HG02571 (cell line): ENCODE data around the gene FOSL2.

Experiments
- ATAC-seq: cut with Tn5 transposase; IDR thresholded peaks from one replicate; pipeline ENCODE4 v1.9.1; 2021; ENCODE audit warnings: mild to moderate bottlenecking, moderate library complexity; ENCODE audit not compliant: unreplicated experiment

The FOSL2 gene

DNA sequence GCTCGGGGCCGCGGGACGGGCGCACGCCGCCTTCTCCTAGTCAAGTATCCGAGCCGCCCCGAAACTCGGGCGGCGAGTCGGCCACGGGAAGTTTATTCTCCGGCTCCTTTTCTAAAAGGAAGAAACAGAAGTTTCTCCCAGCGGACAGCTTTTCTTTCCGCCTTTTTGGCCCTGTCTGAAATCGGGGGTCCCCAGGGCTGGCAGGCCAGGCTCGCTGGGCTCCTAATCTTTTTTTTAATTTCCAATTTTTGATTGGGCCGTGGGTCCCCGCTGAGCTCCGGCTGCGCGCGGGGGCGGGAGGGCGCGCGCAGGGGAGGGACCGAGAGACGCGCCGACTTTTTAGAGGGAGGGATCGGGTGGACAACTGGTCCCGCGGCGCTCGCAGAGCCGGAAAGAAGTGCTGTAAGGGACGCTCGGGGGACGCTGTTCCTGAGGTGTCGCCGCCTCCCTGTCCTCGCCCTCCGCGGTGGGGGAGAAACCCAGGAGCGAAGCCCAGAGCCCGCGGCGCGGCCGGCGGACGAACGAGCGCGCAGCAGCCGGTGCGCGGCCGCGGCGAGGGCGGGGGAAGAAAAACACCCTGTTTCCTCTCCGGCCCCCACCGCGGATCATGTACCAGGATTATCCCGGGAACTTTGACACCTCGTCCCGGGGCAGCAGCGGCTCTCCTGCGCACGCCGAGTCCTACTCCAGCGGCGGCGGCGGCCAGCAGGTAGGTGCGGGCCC lies 617 bp downstream of the FOSL2 start:
- no peak for ATAC-seq

DNA sequence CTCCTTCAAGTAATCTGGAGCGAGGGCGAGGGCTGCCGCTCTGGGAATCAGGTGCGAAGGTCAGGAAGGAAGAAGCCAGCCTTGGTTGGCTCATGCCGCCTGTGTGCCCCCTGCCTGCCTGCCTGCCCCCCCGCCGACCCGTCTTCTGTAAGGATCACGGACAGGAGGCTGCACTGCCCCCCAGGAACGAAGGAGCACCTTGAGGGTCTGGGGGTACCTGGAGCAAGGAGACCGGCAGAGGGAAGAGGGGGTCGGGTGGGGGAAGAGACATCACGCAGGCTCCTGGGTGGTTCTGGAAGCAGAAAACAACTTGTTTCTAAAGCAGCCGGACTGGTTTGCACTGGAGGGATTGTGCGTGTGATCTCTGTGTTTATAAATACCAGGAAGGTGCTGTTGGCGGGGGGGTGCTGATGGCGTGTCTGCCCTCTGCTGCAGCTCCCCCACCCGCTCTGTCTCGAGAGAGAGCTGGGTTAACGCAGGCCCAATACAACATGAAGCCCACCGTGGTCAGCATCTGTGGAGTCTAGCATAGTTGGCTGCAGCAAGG lies 1.7 kb downstream of the FOSL2 start:
- no peak for ATAC-seq

DNA sequence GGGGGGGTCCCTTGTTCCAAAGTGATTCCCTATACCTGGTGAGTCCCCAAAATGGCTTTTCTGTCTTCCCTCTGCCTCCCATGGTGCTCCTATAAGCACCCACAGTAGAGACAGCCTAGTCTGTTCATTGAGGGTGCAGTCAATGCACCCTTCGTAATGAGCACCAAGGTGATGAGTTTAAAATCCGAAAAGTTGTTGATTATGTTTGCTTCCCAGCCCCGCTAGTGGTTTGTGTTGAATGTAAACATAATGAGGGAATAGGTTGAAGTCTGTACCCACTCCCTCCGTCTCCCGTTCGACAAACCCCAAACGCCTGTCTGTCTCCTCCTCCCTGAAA lies 2.3 kb downstream of the FOSL2 start:
- no peak for ATAC-seq

DNA sequence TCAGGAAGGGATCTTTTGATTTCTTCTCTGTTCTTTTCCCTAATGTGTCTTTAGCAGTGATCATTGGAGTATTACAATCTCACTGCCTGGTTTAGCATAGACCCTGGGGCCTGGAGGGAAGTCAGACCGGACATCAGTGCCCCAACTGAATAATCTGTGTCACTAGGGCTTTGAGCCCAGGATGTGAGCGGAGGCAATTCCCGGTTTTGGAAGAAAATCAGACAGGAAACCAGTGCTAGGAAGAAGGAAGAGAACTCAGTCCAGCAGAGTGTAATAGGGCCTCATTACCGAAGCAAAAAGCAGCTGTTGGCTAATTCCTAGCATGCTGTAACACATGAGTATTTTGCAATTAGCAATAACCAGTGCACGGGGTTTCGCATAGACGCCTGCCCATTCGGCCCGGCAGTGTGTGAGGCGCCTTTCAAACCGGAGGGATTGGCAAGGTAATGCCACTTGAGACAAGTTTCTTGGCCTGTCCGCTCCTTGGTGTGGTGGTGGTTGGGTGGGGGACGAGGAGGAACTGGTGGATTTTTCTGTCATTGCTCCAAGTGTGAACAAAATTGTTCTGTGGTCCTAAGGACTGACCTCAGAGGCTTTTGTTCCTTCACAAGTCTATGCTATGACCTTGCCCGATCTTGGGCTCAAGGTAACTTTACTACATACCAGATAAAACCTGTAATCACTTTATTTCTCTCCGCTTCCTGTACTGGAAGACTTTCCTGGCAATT lies 2.8 kb downstream of the FOSL2 start:
- no peak for ATAC-seq

DNA sequence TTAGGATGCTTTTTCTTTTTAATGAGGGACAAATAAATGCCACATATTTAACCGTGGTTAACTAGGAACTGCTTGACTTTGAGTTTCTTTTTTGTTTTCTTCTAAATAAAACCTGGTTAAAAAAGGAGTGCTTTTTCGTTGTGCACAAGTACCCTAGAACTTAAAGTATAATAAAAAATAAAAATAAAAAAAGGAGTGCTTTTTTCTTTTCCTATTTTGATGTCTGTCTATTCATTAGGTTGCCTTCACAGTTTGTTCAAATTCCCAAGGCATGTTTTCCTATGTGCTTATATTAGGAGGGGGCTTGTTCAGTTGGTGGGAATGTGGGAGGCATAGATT lies 4.4 kb downstream of the FOSL2 start:
- ATAC-seq: no peak

DNA sequence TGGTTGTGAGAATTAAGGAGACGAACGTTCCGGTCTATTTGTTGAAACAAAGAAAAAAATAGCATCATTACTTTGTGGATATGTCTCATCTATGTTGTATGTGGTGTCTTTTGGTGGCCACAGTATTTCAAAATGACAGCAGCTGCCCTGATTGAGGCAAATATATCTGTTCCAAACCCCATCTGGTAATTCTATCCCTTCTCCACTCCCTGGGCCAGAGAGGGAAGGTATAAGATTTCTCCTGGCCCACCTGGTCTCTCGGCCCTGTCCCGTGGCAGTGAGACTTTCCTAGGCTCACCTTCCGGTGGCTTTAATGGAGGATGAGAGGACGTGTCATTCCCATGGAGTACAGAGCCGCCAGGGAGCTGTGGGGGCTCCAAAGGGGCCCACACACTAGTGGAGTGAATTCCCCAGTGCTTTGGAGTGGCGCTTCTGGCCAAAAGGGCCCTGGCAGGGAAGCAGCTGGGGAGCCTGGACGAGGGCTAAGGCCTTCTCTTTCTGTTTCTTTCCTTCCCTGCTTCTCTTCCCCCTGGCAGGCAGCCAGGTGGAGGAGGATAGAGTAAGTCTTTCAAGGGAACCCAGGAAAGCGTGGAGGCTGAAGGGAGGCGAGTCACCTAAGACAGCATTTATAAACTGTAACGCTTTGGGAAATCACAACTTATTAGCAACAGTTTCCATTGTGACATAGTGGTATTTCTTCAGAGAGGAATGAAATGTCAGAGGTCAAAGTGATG lies 5.6 kb downstream of the FOSL2 start:
- ATAC-seq: no peak

DNA sequence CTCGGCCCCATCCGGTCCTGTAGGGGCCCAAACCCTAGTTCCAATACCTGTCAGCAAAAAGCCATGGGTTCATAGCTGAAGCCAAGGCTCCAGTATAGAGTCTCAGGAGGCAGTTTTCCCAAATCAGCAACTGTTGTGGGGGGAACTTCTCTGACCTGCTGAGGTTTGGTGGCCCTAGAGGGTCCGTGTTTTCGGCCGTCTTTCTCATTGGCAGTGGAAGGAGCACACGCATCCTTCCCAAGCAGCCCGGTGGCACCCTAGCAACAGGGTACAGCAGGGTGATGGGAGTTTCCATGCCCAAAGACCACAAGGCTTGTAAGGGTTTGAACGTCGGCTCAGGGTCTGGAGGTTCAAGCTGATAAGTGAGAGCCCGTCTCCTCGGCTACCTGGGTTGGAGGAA lies 6.6 kb downstream of the FOSL2 start:
- ATAC-seq: no peak

DNA sequence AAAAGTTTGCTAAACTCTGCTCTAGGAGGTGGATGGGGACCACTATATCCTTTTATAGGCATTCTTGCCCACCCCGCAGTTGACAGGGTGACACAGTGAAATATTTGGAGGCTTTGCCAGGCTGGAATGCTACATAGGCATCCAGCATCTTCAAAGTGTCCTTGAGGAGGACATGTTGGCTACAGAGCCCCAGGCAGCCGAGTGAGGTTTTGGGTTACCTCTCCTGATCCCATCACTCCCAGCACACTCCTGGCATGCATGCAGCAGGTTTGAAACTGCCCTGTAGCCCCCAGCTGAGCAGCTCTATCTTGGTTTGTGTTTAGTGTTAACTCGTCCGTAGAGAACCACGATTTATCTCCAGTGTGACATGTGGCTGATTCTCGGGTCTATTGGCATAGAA lies 7.3 kb downstream of the FOSL2 start:
- no peak for ATAC-seq

DNA sequence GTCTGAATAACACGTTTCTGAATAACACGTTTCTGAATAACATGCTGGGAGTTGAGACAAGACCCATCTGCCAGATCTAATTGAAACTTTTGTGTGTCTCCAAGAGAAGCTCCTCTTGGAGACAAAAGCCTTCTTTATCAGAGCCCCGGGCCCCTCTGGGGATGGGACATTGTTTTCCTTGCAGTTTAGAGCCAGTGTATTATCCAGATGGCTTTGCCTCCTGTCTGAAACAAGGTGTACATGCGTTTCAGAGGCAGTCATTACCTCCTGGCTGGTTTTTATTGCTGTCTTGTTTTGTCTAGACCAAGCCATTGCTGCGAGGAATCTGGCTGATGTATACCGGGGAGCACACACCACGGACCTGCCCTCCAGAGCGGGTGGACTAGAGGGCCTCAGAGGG lies 7.8 kb downstream of the FOSL2 start:
- ATAC-seq: no peak

DNA sequence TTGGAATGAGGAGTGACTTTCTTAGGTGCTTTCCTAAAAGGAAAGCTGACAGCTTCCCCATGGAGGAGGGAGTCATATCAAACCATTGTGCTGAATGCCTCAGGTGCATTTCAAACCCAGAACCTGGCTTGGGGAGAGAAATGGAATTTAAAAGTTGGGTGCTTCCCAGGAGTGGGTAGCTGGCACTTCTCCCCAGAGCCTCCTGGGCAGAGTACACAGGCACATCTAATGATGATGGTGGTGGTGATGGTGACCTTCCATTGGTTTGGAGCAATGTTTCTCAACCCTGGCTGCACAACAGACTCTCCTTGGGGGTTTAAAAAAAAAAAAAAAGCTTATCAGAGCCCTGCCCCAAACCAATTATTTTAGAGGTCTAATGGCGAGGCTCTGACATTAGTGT lies 8.3 kb downstream of the FOSL2 start:
- ATAC-seq: no peak

DNA sequence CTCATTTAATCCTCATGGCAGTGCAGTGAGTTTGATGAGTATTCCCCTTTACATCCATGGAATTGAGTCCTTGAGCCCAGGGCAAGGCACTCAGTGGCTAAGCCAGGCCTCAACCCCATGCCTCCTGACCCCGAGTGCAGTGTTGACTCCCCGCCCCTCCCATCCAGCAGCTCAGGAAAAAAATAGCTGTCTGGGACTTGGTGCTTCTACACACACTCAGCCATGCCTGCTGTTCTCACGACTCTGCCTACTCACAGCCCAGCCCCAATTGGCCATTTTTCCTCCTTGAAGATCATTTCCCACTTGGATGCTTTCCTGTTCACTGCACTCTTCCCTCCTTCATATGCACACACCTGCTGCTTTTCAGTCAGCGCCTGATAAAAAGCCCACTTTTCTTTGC lies 8.8 kb downstream of the FOSL2 start:
- ATAC-seq: no peak

DNA sequence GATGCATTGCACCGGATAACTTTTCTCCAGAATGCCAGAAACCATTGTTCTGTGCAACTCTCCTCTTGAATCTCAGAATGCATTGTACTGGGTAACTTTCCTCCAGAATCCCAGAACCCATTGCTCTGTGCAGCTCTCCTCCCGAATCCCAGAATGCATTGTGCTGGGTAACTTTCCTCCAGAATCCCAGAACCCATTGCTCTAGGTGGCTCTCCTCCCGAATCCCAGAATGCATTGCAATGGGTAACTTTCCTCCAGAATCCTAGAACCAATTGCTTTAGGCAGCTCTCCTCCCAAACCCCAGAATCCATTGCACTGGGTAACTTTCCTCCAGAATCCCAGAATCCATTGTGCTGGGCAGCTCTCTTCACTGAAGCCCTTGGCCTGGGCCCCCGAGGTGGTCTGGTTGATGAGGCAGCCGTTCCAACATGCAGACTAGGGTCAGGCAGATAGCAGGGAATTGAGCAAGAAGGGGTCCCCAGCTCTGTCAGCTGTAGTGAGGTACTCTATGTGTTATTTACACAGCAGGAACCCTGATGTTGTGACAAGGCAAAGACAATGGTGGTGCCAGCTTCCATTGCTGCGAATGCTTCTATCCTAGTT lies 9.4 kb downstream of the FOSL2 start:
- ATAC-seq: no peak

DNA sequence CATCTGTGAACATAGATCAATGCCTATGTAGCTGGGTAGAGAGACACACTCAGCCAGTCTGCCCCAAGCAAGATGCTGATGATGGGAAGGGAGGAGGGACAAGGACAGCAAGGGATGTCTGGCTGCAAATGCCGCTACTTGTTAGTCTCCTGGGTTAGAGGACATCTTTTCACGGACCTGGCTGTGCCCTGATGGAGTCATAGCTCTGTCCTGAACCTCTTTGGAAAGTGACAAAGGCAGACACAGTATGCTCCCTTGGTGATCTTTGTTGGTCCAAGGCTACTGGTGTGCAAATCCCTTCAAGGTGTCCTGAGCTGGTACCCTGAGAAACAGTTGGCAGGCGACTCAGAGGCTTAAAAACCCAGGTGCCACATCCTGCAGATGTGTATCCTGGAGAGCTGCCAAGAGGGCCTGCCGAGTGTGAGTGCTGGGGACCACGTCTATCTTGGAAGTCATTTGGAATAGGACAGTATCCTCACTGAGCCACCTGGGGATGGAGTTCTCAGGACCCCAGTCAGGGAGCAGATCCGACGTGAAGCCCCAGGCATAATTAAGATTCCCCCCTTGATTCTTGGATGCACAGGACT lies 10.8 kb downstream of the FOSL2 start:
- ATAC-seq: no peak

DNA sequence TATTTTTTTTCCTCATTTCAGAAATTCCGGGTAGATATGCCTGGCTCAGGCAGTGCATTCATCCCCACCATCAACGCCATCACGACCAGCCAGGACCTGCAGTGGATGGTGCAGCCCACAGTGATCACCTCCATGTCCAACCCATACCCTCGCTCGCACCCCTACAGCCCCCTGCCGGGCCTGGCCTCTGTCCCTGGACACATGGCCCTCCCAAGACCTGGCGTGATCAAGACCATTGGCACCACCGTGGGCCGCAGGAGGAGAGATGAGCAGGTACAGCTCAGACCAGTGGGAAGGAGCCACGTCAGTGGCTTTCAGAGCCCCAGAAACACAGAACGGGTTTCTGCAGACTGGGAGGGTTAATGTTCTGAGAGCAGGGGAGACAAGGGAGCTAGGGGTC lies 11.4 kb downstream of the FOSL2 start:
- ATAC-seq: no peak

DNA sequence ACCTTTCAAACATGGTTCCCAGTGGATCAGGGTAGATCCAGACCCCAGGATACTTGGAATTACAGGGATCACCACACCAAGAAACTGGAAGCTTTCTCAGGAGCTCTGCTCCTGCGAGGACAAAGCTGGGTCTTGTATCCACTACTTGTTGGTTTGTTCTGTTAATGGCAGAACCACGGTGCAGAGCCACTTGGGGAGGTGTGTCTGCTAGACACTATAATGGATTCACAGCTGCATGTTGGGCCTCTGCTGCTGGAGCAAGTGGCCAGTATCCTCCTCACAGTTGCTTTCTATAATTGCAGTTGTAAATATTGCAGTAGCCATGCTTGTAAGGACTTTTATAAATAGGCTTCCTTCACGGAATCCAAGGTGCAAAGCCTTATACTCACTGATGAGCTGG lies 12.9 kb downstream of the FOSL2 start:
- ATAC-seq: no peak

DNA sequence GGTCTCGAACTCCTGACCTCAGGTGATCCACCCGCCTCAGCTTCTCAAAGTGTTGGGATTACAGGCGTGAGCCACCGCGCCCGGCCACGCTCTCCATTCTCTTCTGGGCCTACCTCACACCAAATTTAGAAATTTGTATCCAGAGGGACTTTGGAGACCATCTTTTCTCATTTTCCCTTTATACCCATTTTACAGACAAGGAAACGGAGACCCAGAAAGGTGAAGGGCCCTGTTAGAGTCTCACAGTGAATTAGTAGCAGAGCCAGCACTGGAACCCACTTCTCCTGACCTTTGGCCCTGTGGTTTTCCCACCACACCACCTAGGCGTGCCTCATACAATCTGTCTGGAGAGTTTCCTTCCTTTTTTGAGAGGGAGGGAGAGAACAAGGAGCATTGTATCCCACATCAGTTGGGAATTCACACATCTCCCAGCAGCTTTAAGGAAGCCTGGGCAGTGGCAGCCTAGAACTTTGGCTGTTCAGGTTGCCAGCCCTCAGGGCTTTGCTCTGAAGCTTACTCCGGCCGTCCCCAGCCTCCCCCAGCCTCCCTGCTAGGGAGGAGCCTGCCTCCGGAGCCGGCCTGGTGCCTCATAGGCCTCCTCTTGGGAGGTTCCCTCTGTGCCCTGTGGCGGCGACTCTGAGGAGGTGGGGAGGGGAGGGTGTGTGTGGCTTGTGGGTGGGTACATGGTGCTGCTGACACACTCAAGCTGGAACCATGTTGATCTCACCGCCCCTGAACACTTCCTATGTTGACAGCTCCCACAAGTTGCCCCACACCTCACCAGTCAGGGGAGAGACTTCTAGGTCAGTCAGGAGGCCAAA lies 13.8 kb downstream of the FOSL2 start:
- ATAC-seq: no peak

DNA sequence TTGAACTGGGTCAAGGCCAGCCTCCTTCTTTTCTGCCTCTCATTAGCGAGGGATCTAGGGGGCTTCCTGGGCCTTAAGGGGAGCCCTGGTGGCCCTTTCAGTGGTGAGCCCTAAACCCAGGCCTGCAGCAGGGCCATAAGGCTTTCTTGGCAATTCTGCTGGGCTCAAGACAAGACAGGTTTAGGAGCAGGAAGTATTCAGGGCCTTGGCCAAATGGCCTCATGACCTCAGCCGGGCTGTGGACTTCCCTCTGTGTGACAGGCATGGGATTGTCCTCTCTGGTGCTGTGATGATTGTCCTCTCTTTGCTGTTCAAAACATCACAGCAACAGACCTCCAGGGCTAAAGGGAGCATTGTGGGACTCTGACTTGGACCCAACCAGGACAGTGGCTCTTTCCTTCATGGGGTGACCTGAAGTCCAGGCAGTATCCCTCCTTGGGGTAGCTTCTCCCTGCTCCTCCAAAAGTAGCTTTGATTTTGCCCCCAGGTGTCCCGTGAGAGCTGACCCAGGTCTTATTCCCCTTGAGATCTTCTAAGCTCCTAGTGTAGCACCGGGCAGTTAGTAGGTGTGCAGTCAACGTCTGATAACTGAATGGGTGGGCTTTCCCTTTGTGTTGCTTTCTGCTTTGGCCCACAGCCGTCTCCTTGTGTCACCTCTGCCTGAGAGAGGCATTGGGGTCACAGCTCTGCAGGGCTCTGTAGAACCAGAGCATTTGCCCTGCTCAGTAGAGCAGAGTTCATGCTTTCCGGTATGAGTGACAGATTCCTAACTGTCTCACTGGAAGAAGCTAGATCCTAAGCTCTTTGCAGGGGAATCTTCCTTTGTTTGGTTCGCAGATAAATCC lies 14.7 kb downstream of the FOSL2 start:
- no peak for ATAC-seq

DNA sequence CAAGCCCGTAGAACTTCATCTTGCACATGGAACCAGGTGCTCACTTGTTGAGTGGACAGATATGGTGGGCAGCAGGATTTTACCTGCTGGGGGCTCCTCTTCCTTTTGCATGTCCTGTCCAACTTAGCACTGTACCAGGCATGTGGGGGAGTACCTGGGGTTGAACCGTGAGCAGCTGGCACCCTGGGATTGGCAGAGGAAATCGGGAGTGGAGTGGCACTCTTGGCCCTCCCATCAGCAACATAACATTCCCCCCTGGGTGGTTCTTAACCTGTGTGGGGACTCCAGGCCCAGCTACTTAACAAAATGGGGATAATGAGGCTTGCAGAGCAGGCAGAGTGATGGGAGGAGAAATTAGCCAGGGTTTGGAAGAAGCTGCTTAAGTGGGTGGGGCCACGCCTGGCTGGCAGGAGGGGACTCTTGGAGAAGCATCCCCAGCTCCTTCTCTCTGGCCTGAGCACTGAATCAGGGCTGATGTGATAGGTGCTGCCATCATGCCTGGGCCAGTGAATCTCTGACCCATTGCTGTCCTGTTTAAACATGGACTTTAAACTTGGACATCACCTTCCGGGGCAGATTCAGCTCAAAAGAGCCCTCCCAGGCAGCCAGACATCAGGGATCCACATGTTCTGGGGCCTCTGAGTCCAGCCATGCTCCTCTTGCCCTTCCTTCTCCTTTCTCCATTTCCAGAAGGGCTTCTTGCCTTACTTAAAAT lies 15.5 kb downstream of the FOSL2 start:
- no peak for ATAC-seq
